Effector memory CD4-positive, alpha-beta T cell (primary cell): Measurements from ENCODE around the gene PIM3.

Experiments
- DNase-seq, 3 donors: peaks; one replicate each; pipeline ENCODE4 v3.0.0-alpha.2; 2020
- H3K27ac ChIP-seq: 2 replicates; pipeline ENCODE4 v1.7.0; 2013; ENCODE audit warnings: mild to moderate bottlenecking, low read length, moderate library complexity; ENCODE audit not compliant: insufficient read depth, poor library complexity, severe bottlenecking
- H3K27me3 ChIP-seq: replicated peaks from 2 replicates; pipeline ENCODE4 v1.7.0; 2013; ENCODE audit warnings: mild to moderate bottlenecking, low read length; ENCODE audit not compliant: insufficient read depth, control insufficient read depth, poor library complexity, severe bottlenecking
- H3K36me3 ChIP-seq: 2 replicates; pipeline ENCODE4 v1.7.0; 2013; ENCODE audit warnings: mild to moderate bottlenecking, low read length, moderate library complexity; ENCODE audit not compliant: control insufficient read depth, insufficient read depth
- H3K4me1 ChIP-seq: 2 replicates; pipeline ENCODE4 v1.7.0; 2013; ENCODE audit warnings: low read length, mild to moderate bottlenecking; ENCODE audit not compliant: control insufficient read depth, insufficient read depth, poor library complexity, severe bottlenecking
- H3K4me3 ChIP-seq: 2 replicates; pipeline ENCODE4 v1.7.0; 2013; ENCODE audit warnings: low read length, low read depth, mild to moderate bottlenecking; ENCODE audit not compliant: insufficient read depth, poor library complexity, severe bottlenecking
- H3K9me3 ChIP-seq: 2 replicates; pipeline ENCODE4 v1.7.0; 2013; ENCODE audit warnings: mild to moderate bottlenecking, low read length, moderate library complexity; ENCODE audit not compliant: control insufficient read depth

PIM3 gene

DNA sequence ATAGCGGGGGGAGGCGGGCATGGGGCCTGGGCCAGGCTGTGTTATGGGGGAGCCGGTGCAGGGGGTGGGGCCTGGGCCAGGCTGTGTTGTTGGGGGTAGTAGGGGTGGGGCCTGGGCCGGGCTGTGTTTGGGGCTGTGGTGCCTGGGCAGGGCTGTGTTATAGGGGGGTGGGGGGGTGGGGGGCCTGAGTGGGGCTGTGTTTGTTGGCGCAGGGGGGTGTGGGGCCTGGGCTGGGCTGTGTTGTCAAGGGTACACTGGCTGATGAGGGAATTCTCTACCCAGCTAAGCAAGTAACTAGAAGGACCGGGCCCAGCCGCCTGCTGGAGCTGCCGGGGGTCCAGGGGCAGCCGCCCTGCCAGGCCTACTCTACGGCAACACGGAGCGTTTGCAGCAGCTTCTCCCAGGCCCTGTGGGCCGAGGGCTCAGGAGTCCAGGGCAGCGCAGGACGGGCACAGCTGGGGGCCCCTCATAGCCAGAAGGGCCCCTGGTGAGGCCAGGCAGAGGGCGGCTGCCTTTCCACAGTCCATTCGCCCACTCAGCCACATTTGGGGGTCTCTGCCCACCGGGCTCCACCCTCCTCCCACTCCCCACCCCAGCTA is 10.1 kb upstream of the PIM3 start:
- H3K27me3 ChIP-seq: no peaks in the 10 kb centered on the region
- H3K27ac ChIP-seq: no peak overlapping the region

DNA sequence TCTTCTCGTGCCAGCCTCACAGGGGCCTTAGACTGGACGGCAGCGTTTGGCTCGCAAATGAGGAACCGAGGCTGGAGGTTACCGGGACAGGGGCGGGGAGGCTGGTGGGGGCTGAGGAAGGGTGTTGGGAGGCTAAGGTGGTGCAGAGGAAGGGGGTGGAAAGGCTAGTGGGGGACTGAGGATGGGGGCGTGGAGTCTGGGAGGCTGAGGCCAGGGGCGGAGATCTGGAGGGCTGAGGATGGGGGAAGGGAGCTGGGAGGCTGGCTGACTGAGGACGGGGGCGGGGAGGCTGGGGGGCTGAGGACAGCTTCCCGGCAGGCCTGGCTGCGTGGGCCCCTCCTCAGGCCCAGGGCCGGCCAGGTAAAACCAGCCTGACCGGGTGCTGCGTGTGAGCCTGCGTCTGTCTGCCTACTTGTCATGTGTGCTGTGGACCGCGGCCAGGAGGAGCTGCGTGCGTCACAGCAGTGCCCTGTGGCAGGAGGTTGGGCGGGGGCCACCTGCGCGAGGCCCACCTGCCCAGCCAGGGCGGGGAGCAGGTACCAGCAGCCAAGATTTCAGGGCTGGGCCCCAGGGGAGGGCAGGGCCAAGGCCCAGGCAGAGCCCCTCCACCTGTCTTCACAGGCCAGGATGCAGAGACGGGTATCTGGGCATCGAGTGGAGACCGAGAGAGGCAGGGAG is 9.4 kb upstream of the PIM3 start:
- DNase-seq: no peak
- Histone ChIP-seq H3K4me3 (no peak overlapping the region), H3K27ac (no peak overlapping the region)

More for the DNA sequence above, 10.1 kb upstream of the PIM3 start:
- Histone ChIP-seq H3K9me3 (no peaks in the 10 kb centered on the region), H3K4me1 (peaks cover 6% of the 10 kb centered on the region), H3K4me3 (no peak overlapping the region), H3K36me3 (no peaks in the 10 kb centered on the region)
- DNase-seq: no peak

DNA sequence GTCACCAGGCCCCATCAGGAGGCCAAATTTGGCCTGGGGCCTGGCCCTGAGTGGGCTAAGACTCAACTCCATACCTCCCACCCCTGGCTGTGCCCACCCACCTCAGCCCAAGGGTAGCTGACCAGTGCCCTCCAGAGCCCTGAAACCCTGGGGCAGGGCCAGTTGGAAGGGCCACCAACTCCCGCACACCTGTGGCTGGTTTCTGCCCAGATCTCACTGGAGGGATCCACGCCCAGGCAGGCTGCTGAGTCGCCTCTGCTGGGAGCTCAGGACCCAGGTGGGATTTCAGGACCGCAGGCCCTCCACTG is 8.9 kb upstream of the PIM3 start:
- Histone ChIP-seq H3K4me3 (no peak overlapping the region), H3K9me3 (no peaks in the 10 kb centered on the region), H3K27me3 (no peaks in the 10 kb centered on the region), H3K36me3 (no peaks in the 10 kb centered on the region), H3K27ac (no peak overlapping the region), H3K4me1 (no peaks in the 10 kb centered on the region)
- no peak for DNase-seq

More for the DNA sequence above, 9.4 kb upstream of the PIM3 start:
- no peaks in the 10 kb centered on the region for H3K27me3 ChIP-seq
- H3K9me3 ChIP-seq: no peaks in the 10 kb centered on the region
- no peaks in the 10 kb centered on the region for H3K4me1 ChIP-seq
- no peaks in the 10 kb centered on the region for H3K36me3 ChIP-seq

DNA sequence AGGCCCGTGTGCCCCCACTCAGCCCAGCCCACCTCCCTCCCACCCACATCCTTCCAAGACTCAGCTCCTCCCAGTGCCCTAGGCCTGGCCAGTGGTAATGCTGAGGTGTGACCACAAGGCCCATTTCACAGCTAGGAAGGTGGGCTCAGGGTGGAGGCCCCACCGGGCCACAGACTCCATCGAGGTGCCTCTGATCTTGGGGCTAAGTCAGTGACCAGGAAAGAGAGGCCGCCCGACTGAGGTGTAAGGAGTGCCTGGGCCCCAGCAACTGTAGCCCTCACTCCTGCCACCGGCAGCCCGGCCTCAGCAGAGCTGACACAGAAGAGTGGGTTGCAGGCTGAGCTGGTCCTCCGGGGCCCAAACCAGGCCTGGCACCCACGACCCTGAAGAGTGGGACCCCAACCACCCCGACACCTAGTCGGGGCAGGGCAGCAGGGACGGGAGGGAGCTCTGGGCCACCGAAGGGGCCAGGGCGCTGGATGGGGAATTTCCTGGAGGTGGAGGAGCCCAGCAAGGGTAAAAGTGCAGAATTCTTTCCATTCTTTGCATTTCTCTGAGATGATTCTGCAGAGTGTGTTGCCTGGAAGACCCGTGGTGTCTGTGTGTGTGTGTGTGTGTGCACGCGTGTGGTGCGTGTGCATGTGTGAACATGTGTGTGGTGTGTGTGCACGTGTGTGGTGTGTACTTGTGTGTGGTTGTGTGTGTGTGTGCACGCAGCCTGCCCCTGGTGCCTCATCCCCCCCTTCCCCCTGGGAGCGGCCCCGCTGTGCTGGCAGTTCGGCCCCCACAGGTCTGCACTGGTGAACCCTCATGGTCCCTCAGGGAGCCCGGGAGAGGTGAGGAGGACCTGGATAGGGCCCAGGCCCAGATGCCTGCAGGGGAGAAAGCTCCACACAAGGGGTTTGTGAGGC is 8.3 kb upstream of the PIM3 start:
- no peaks in the 10 kb centered on the region for H3K36me3 ChIP-seq
- no peak overlapping the region for H3K4me3 ChIP-seq
- no peaks in the 10 kb centered on the region for H3K9me3 ChIP-seq
- H3K4me1 ChIP-seq: no peaks in the 10 kb centered on the region
- H3K27me3 ChIP-seq: no peaks in the 10 kb centered on the region
- DNase-seq: no peak
- H3K27ac ChIP-seq: no peak overlapping the region

DNA sequence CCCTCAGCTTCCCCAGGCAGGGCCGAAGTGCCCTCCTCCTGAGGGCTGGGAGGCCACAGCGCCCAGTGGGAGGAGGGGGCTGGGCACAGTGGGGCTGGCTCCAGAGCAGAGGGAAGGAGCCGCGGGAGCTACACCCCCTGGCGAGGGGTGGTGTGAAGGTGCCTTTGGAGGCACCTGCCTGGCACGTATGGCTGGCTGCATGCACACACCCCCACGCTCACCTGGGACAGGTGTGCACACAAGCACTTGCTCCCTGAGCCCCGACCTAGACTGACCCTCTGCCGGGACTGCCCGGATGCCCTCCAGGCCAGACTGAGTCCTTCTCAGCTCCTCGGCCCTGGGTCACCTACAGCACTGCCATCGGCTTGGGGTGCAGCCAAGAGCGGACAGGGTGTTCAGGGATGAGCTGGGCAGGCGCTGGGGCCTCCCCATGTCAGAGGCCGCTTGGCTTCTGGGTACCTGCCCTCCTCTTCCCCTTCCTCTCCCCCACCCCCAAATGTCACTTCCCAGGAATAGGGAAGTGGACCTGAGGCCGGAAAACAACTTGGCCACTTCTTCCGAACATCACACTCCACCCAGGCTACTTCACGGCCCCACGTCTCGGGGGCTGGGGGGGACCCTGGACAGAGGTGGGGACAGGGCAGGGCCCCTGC is 7.4 kb upstream of the PIM3 start:
- Histone ChIP-seq H3K36me3 (no peaks in the 10 kb centered on the region), H3K4me3 (no peak overlapping the region), H3K27ac (no peak overlapping the region), H3K27me3 (no peaks in the 10 kb centered on the region), H3K9me3 (no peaks in the 10 kb centered on the region), H3K4me1 (no peaks in the 10 kb centered on the region)
- DNase-seq: no peak

DNA sequence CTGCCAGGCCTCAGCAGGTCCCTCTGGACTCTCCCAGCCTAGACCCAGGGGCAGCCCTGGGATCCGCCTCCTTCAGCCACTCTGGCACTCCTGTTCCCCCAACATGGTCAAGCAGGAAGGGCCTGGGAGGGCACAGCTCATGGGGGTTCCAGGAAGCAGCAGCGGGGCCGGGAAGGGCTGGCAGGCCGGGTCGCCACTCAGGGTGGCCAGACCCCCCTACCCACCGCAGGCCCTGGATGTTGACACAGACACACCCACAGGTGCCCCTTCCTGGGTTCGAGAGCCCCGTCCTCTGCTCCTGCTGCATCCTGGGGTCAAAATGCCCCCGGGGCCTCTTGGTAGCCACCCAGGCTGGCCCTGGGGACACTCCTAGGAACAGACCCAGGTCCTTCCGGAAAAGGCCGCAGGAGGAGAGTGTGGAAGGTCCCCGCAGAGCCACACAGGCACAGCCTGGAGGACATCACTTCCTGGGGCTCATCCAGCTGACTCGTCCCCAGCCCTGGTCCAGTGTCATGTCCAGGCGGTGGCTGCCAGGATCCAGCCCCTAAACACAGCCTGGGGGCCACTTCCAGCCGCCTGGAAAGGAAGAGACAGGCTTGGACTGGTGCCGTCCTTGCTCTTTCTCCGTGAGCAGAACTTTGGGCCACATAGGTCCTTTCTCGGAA is 6.8 kb upstream of the PIM3 start:
- H3K27me3 ChIP-seq: no peaks in the 10 kb centered on the region
- H3K4me3 ChIP-seq: no peak overlapping the region
- no peaks in the 10 kb centered on the region for H3K4me1 ChIP-seq

DNA sequence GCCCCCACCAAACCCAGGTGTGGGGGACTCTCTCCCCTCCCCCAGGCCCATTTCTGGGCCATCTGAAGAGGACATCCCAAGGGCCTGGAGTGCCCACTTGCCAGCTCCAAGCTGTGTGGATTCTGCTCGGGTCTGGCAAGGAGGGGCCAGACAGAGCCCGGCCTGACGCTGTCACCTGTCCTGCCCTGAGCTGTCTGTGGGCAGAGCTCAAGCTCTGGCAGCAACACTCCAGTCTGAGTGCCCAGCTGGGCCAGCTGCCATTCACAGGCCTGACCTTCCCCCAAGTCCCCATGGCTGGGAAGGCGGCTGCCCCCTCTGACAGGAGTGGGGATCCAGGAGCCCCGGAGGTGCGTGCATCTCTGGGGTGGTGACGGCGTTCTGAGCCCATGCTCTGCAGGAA is 6.2 kb upstream of the PIM3 start:
- Histone ChIP-seq H3K27ac (no peak overlapping the region), H3K4me1 (no peaks in the 10 kb centered on the region), H3K4me3 (no peak overlapping the region)

More for the DNA sequence above, 6.8 kb upstream of the PIM3 start:
- H3K27ac ChIP-seq: no peak overlapping the region
- no peaks in the 10 kb centered on the region for H3K36me3 ChIP-seq
- DNase-seq: no peak
- H3K9me3 ChIP-seq: no peaks in the 10 kb centered on the region

DNA sequence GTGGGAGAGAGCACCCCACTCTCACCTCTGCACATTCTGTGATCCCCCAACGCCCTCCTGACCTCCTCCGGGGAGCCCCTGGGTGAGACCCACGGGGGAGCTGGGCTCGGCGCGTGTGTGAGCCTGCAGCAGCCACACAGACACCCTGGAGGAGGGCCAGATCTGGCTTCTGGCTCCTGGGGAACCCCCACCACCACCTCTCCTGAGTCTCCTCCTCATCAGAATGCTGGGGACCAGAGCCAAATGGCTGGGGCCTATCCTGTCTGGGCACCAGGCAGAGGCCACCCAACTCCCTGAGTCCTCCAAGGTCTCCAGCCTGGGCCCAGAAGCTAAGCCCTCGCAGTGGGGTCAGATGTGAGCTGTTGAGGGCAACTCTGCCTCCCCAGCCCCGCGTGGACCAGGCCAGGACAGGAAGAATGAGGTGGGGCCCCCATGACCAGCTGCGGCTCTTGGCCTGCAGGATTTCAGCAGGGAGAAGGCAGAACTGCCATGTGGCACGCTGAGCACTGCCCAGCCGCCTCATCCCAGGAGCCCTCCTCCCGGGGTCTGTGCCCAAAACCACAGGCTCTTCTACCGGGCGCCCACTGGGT is 5.5 kb upstream of the PIM3 start:
- Histone ChIP-seq H3K4me1 (peaks cover 7% of the 10 kb centered on the region), H3K27me3 (no peaks in the 10 kb centered on the region), H3K36me3 (no peaks in the 10 kb centered on the region), H3K4me3 (no peak overlapping the region), H3K27ac (no peak overlapping the region), H3K9me3 (no peaks in the 10 kb centered on the region)
- DNase-seq: no peak

More for the DNA sequence above, 6.2 kb upstream of the PIM3 start:
- DNase-seq: no peak
- Histone ChIP-seq H3K9me3 (no peaks in the 10 kb centered on the region), H3K27me3 (no peaks in the 10 kb centered on the region), H3K36me3 (no peaks in the 10 kb centered on the region)

DNA sequence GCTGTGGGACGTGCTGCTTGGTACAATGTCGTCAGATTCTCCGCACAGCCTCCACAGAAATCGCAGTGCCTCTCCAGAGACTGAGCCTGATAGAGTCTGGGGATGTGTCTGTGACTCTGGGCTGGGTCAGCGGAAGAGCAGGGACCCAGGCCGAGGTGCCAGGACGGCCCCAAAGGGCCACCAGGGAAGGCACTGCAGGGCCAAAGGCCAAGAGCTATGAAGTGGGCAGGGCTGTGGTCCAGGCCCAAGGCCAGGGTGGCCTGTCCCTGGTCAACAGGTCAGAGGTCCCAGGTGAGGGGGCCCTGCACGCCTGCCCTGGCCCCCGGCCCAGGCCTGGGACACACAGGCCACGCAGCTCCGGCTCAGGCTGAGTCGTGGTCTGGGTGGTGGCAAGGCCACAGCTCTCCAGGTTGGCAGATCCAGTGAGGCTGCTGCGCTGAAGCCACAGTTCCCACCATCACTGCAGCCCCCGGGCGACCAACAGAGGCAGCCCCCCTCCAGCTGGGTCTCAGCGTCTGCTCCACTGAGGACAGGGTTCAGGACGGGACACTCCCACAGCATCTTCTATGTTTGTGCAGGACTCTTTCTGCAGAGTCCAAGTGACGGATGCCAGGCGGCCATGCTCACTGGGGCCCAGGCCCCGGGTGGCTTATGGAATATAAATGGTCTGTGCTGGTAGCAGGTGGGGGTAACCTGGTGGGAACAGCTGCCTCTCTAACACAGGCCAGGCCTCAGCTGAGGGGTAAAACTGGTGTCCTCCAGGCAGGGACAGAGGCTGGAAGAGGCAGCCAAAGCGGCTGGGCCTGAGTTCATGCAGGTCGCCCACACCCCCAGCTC is 4.8 kb upstream of the PIM3 start:
- Histone ChIP-seq H3K9me3 (no peaks in the 10 kb centered on the region), H3K4me3 (no peak overlapping the region), H3K4me1 (peaks cover 8% of the 10 kb centered on the region), H3K27me3 (no peaks in the 10 kb centered on the region), H3K27ac (no peak overlapping the region), H3K36me3 (no peaks in the 10 kb centered on the region)
- no peak for DNase-seq
